HEK293 (cell line): Measurements from ENCODE around the gene TMEM131L.

Source experiments
- CTCF ChIA-PET: fragments of 350-600 bp; formaldehyde crosslinking; extraction: SDS; loops from one replicate; lab custom pipeline; 2021; ENCODE audit warnings: antibody characterized with exemption; lab: Yijun Ruan, JAX
- POLR2A ChIA-PET: fragments of 300-600 bp; formaldehyde crosslinking; extraction: SDS; loops from one replicate; lab custom pipeline; 2020; ENCODE audit warnings: antibody characterized with exemption, inconsistent platforms; lab: Yijun Ruan, JAX
- H3K27ac ChIP-seq: fragments of 200-500 bp; sonication (Bioruptor generic); 2 replicates; pipeline ENCODE4 v1.5.1; 2014; ENCODE audit warnings: low read depth, low read length, control low read depth, inconsistent platforms; ENCODE audit errors: extremely low read depth
- H3K36me3 ChIP-seq, 2 experiments: fragments of 200-500 bp in 1 of 2; sonication (Bioruptor generic) in 1 of 2; 1 replicate in 1 of 2; 2 replicates in 1 of 2; pipeline ENCODE4 v1.5.1; 2014 to 2017; ENCODE audit warnings: inconsistent platforms in 2 of 2, low read length in 2 of 2; ENCODE audit not compliant: control insufficient read depth in 2 of 2, insufficient read depth in 1 of 2
- H3K4me1 ChIP-seq: fragments of 200-500 bp; sonication (Bioruptor generic); 2 replicates; pipeline ENCODE4 v1.5.1; 2014; ENCODE audit warnings: mild to moderate bottlenecking, low read length, inconsistent platforms; ENCODE audit not compliant: control insufficient read depth, insufficient read depth
- H3K4me3 ChIP-seq: 2 replicates; pipeline ENCODE4 v1.5.1; 2011; ENCODE audit warnings: low read depth, mild to moderate bottlenecking, control low read depth, low read length, moderate library complexity
- H3K9me3 ChIP-seq: fragments of 200-500 bp; sonication (Bioruptor generic); 2 replicates; pipeline ENCODE4 v1.5.1; 2014; ENCODE audit warnings: low read depth, low read length, inconsistent platforms; ENCODE audit not compliant: control insufficient read depth, insufficient read depth
- FEZF1 ChIP-seq: fragments of 450-650 bp; formaldehyde crosslinking; IDR thresholded peaks from 2 replicates; pipeline ENCODE4 v1.5.1; 2016; ENCODE audit warnings: missing biosample characterization, missing genetic modification characterization
- GFI1B ChIP-seq: fragments of 450-650 bp; formaldehyde crosslinking; IDR thresholded peaks from 2 replicates; pipeline ENCODE4 v1.5.1; 2016; ENCODE audit warnings: missing biosample characterization, missing genetic modification characterization
- INSM2 ChIP-seq: fragments of 450-650 bp; formaldehyde crosslinking; IDR thresholded peaks from 2 replicates; pipeline ENCODE4 v1.5.1; 2016; ENCODE audit warnings: missing biosample characterization, missing genetic modification characterization
- KLF8 ChIP-seq: fragments of 450-650 bp; formaldehyde crosslinking; IDR thresholded peaks from 2 replicates; pipeline ENCODE4 v1.5.1; 2016; ENCODE audit warnings: missing biosample characterization, missing genetic modification characterization
- TSHZ1 ChIP-seq: fragments of 450-650 bp; formaldehyde crosslinking; IDR thresholded peaks from 2 replicates; pipeline ENCODE4 v1.5.1; 2016; ENCODE audit warnings: missing biosample characterization, missing genetic modification characterization, borderline replicate concordance
- ZBTB20 ChIP-seq: fragments of 450-650 bp; formaldehyde crosslinking; IDR thresholded peaks from 2 replicates; pipeline ENCODE4 v1.5.1; 2016; ENCODE audit warnings: missing biosample characterization, missing genetic modification characterization
- ZBTB21 ChIP-seq: fragments of 450-650 bp; formaldehyde crosslinking; IDR thresholded peaks from 2 replicates; pipeline ENCODE4 v1.5.1; 2017; ENCODE audit warnings: missing biosample characterization, missing genetic modification characterization
- ZFP41 ChIP-seq: fragments of 450-650 bp; formaldehyde crosslinking; IDR thresholded peaks from 2 replicates; pipeline ENCODE4 v1.5.1; 2016; ENCODE audit warnings: missing biosample characterization, missing genetic modification characterization, borderline replicate concordance
- ZFP69B ChIP-seq: fragments of 450-650 bp; formaldehyde crosslinking; IDR thresholded peaks from 2 replicates; pipeline ENCODE4 v1.5.1; 2016; ENCODE audit warnings: missing biosample characterization, missing genetic modification characterization
- ZNF280D ChIP-seq: fragments of 450-650 bp; formaldehyde crosslinking; IDR thresholded peaks from 2 replicates; pipeline ENCODE4 v1.5.1; 2016; ENCODE audit warnings: missing biosample characterization, missing genetic modification characterization
- ZNF341 ChIP-seq: fragments of 450-650 bp; formaldehyde crosslinking; IDR thresholded peaks from 2 replicates; pipeline ENCODE4; 2016; ENCODE audit warnings: low read depth, missing biosample characterization, missing genetic modification characterization
- ZNF354C ChIP-seq: fragments of 450-650 bp; formaldehyde crosslinking; IDR thresholded peaks from 2 replicates; pipeline ENCODE4 v1.5.1; 2016; ENCODE audit warnings: missing biosample characterization, missing genetic modification characterization, low read depth, borderline replicate concordance
- ZNF394 ChIP-seq: fragments of 450-650 bp; formaldehyde crosslinking; IDR thresholded peaks from 2 replicates; pipeline ENCODE4 v1.5.1; 2016; ENCODE audit warnings: missing biosample characterization, missing genetic modification characterization, mild to moderate bottlenecking, moderate library complexity, borderline replicate concordance
- ZNF449 ChIP-seq: fragments of 450-650 bp; formaldehyde crosslinking; IDR thresholded peaks from 2 replicates; pipeline ENCODE4 v1.5.1; 2017; ENCODE audit warnings: missing biosample characterization, mild to moderate bottlenecking, missing genetic modification characterization, moderate library complexity
- ZNF501 ChIP-seq: fragments of 450-650 bp; formaldehyde crosslinking; IDR thresholded peaks from 2 replicates; pipeline ENCODE4 v1.5.1; 2016; ENCODE audit warnings: missing biosample characterization, missing genetic modification characterization
- ZNF521 ChIP-seq: fragments of 450-650 bp; formaldehyde crosslinking; IDR thresholded peaks from 2 replicates; pipeline ENCODE4 v1.5.1; 2017; ENCODE audit warnings: missing biosample characterization, mild to moderate bottlenecking, missing genetic modification characterization
- ZNF530 ChIP-seq: fragments of 450-650 bp; formaldehyde crosslinking; IDR thresholded peaks from 2 replicates; pipeline ENCODE4 v1.5.1; 2016; ENCODE audit warnings: low read depth, missing biosample characterization, missing genetic modification characterization
- ZNF571 ChIP-seq: fragments of 450-650 bp; formaldehyde crosslinking; IDR thresholded peaks from 2 replicates; pipeline ENCODE4 v1.5.0; 2017; ENCODE audit warnings: missing biosample characterization, missing genetic modification characterization
- ZNF600 ChIP-seq: fragments of 450-650 bp; formaldehyde crosslinking; IDR thresholded peaks from 2 replicates; pipeline ENCODE4 v1.5.1; 2016; ENCODE audit warnings: missing biosample characterization, missing genetic modification characterization
- ZNF629 ChIP-seq: fragments of 450-650 bp; formaldehyde crosslinking; IDR thresholded peaks from 2 replicates; pipeline ENCODE4 v1.5.1; 2017; ENCODE audit warnings: missing biosample characterization, missing genetic modification characterization
- ZNF76 ChIP-seq: fragments of 450-650 bp; formaldehyde crosslinking; IDR thresholded peaks from 2 replicates; pipeline ENCODE4; 2016; ENCODE audit warnings: low read depth, missing biosample characterization, missing genetic modification characterization, borderline replicate concordance
- ZSCAN16 ChIP-seq: fragments of 450-650 bp; formaldehyde crosslinking; IDR thresholded peaks from 2 replicates; pipeline ENCODE4 v1.5.1; 2016; ENCODE audit warnings: missing biosample characterization, missing genetic modification characterization
- ZSCAN18 ChIP-seq: fragments of 450-650 bp; formaldehyde crosslinking; IDR thresholded peaks from 2 replicates; pipeline ENCODE4 v1.5.1; 2016; ENCODE audit warnings: missing biosample characterization, missing genetic modification characterization

The TMEM131L gene

GRCh38 chr4:153560908-153561307, 94.7 kb downstream of the TMEM131L start (continued):
- TF ChIP-seq ZNF449 (tag by site-specific recombination) (no peak), ZSCAN18 (tag by site-specific recombination) (no peak), ZBTB21 (tag by site-specific recombination) (no peak), ZNF571 (tag by site-specific recombination) (no peak)

- POLR2A ChIA-PET: interaction anchor here (0.7 to 1.3 kb wide), 2 partner anchors 86 to 219 kb away, joined by 3 read pairs; no protein-coding TSS in a partner anchor
- Histone ChIP-seq H3K27ac (peak overlapping the region; percentile 47), H3K9me3 (no peaks in the 10 kb centered on the region), H3K4me1 (peaks cover 9% of the 10 kb centered on the region; the same call in 1 of the 2 replicates), H3K4me3 (no peak overlapping the region), H3K36me3 (peaks cover 0 to 13% of the 10 kb centered on the region in 2 experiments; a peak in 2 of 3 replicates)
- CTCF ChIA-PET: interaction anchor here (0.6 to 1.0 kb wide), 2 partner anchors 51 to 144 kb away, joined by 3 to 4 read pairs; no protein-coding TSS in a partner anchor
- peak; percentile 80; the same call in 1 of the 2 replicates for TF ChIP-seq TSHZ1 (tag by site-specific recombination)
- no peak for TF ChIP-seq ZFP41
- TF ChIP-seq GFI1B (tag by site-specific recombination): no peak
- peak; percentile 45; the same call in 1 of the 2 replicates for TF ChIP-seq KLF8
- peak; percentile 96 for TF ChIP-seq ZNF629 (tag by site-specific recombination)
- peak; percentile 99 for TF ChIP-seq ZNF394 (tag by site-specific recombination)
- TF ChIP-seq ZNF600: peak; percentile 73; the same call in 1 of the 2 replicates
- peak; percentile 48 for TF ChIP-seq ZBTB20 (tag by site-specific recombination)
- TF ChIP-seq INSM2 (tag by site-specific recombination): 0 out of 2 replicates have a peak, but pooled peaks have one; percentile 23
- TF ChIP-seq ZFP69B: peak; percentile 42; the same call in 1 of the 2 replicates
- no peak for TF ChIP-seq ZNF530 (tag by site-specific recombination)
- no peak for TF ChIP-seq ZNF280D (tag by site-specific recombination)
- TF ChIP-seq ZNF341 (tag by site-specific recombination): no peak
- TF ChIP-seq ZNF354C (tag by site-specific recombination): no peak
- TF ChIP-seq ZNF521: no peak
- TF ChIP-seq ZNF501: 0 out of 2 replicates have a peak, but pooled peaks have one; percentile 33
- TF ChIP-seq ZNF76 (tag by site-specific recombination): no peak
- TF ChIP-seq ZSCAN16 (tag by site-specific recombination): no peak
- 0 out of 2 replicates have a peak, but pooled peaks have one; percentile 18 for TF ChIP-seq FEZF1 (tag by site-specific recombination)
These were observed 98.7 kb downstream of the TMEM131L start for GRCh38 chr4:153564630-153565525.
